Measurements from ENCODE around the gene ITPR1.

DNA sequence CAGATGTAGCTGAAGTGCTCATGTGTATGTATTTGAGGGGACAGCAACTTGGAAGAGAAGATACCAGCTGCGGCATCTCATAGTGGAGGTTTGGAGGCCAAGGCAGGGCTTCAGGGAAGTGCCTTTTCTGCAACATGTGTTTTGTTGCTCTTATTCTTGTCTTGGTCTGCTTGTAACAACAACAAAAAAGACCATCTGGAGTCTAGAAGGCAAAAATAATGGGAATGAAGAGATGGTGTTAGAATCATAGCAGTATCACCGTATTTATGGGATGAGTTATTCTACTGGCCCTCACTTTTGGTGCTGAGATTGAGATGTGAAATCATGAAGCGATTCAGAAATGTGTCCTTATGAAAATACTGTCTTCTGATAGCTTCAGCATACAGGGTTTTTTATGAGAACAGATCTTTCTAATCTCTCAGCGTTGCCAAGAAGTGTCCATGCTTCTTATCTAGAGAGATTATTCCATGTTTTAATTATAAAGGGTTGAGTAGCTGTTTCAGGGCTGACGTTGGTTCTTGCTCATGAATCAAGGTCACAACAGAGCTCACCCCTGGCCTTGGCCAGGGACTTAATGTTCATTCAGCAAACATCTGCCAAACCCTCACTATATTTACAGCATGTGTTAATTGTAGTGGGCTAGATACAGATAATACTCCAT lies 58.0 kb downstream of the ITPR1 start:
- no peak for TF ChIP-seq EP300 (IDR thresholded peaks at IDR 0.05)
- TF ChIP-seq POLR2A (IDR thresholded peaks at IDR 0.05), result no peak
- TF ChIP-seq, protein P1, sequence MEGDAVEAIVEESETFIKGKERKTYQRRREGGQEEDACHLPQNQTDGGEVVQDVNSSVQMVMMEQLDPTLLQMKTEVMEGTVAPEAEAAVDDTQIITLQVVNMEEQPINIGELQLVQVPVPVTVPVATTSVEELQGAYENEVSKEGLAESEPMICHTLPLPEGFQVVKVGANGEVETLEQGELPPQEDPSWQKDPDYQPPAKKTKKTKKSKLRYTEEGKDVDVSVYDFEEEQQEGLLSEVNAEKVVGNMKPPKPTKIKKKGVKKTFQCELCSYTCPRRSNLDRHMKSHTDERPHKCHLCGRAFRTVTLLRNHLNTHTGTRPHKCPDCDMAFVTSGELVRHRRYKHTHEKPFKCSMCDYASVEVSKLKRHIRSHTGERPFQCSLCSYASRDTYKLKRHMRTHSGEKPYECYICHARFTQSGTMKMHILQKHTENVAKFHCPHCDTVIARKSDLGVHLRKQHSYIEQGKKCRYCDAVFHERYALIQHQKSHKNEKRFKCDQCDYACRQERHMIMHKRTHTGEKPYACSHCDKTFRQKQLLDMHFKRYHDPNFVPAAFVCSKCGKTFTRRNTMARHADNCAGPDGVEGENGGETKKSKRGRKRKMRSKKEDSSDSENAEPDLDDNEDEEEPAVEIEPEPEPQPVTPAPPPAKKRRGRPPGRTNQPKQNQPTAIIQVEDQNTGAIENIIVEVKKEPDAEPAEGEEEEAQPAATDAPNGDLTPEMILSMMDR (IDR thresholded peaks at IDR 0.05), result no peak
